ENCODE measurements around the gene NT5DC3. TPM values are rescaled to one million over a fixed set of nuclear protein-coding genes. Genes with fewer than 3 reads are reported as not detected.

The NT5DC3 gene
- total and polyA plus RNA-seq, 3 donors from 2014 or later = 5.7 to 25.4 (median 16.1) TPM

GRCh38 chr12:103868215-103868614, 27.2 kb upstream of the NT5DC3 start:
- H3K27me3 ChIP-seq = no peaks in the 10 kb centered on the region
- H3K36me3 ChIP-seq (ENCODE audit: low read depth, missing control alignments) = no peaks in the 10 kb centered on the region
- TF ChIP-seq, protein P1, sequence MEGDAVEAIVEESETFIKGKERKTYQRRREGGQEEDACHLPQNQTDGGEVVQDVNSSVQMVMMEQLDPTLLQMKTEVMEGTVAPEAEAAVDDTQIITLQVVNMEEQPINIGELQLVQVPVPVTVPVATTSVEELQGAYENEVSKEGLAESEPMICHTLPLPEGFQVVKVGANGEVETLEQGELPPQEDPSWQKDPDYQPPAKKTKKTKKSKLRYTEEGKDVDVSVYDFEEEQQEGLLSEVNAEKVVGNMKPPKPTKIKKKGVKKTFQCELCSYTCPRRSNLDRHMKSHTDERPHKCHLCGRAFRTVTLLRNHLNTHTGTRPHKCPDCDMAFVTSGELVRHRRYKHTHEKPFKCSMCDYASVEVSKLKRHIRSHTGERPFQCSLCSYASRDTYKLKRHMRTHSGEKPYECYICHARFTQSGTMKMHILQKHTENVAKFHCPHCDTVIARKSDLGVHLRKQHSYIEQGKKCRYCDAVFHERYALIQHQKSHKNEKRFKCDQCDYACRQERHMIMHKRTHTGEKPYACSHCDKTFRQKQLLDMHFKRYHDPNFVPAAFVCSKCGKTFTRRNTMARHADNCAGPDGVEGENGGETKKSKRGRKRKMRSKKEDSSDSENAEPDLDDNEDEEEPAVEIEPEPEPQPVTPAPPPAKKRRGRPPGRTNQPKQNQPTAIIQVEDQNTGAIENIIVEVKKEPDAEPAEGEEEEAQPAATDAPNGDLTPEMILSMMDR (IDR thresholded peaks at IDR 0.05) = no peak
- TF ChIP-seq POLR2A (IDR thresholded peaks at IDR 0.05) = no peak
- intact Hi-C loops (cut with DNase I; ENCODE audit: low total_unique reads) = no loop called here
- no peak for DNase-seq
- no peak overlapping the region for H3K4me3 ChIP-seq
- H3K4me1 ChIP-seq = peaks cover 1% of the 10 kb centered on the region
- H3K9me3 ChIP-seq = no peaks in the 10 kb centered on the region
- no peak overlapping the region for H3K27ac ChIP-seq

DNA sequence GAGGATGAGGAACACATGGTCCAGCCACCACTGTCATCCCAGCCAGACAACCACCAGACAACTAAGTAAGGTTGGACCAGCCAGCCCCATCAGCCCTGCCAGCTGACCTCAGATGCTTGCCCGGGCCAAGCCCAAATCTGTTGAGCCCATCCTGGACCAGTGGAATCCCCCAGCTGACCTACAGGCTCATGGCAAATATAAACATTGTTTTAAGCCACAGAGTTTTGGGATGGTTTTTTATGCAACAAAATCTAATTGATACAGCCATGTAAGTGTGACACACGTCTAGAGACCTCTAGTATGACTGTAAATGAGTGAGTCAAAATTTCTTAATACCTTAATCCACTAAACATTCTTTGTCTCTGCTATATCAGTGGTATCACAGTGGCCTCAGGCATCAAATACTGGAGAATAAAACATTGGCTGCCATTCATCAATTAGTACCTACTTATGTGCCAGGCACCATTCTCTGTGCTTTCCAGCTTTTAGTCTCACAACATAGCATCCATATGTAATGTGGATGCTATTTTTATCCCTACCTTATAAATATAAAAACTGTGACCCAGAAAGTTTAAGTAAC, 24.2 kb upstream of the NT5DC3 start:
- peaks cover 4% of the 10 kb centered on the region for H3K4me1 ChIP-seq
- no peaks in the 10 kb centered on the region for H3K36me3 ChIP-seq (ENCODE audit: low read depth, missing control alignments)
- no peak for DNase-seq
- no peaks in the 10 kb centered on the region for H3K27me3 ChIP-seq
- TF ChIP-seq, protein P1 (IDR thresholded peaks at IDR 0.05) = no peak
- TF ChIP-seq POLR2A (IDR thresholded peaks at IDR 0.05) = no peak
- intact Hi-C loops (cut with DNase I; ENCODE audit: low total_unique reads) = no loop called here
- no peak overlapping the region for H3K4me3 ChIP-seq
- 87 to 93% methylated on average over 2 of the region's 2 CpGs for WGBS, 2 donors
- H3K9me3 ChIP-seq = no peaks in the 10 kb centered on the region
- no peak overlapping the region for H3K27ac ChIP-seq

DNA sequence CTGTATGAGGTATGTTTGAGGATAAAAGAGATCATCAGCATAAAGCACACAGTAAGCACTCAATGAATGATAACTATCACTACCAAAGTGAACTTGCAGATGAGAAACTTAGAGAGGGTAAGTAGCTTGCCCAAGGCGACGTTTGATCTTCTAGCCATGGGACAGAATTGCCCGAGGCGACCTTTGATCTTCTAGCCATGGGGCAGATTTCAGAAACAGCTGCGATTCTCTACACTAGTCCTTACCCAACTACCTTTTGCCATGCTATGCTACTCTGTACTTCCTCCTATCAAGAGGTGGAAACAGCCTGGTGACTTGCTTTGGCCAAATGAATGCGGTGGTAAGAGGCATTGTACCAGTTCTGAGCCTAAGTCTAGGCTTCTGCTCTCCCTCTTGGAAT, 23.7 kb upstream of the NT5DC3 start:
- Histone ChIP-seq H3K4me1 (peaks cover 4% of the 10 kb centered on the region), H3K9me3 (no peaks in the 10 kb centered on the region), H3K27ac (no peak overlapping the region), H3K36me3 (ENCODE audit: low read depth, missing control alignments) (no peaks in the 10 kb centered on the region), H3K27me3 (no peaks in the 10 kb centered on the region), H3K4me3 (no peak overlapping the region)
- TF ChIP-seq, protein P1 (IDR thresholded peaks at IDR 0.05) = no peak
- TF ChIP-seq POLR2A (IDR thresholded peaks at IDR 0.05) = no peak
- WGBS, 2 donors = 95 to 100% methylated on average over 6 of the region's 6 CpGs
- intact Hi-C loops (cut with DNase I; ENCODE audit: low total_unique reads) = no loop called here
- DNase-seq = no peak

DNA sequence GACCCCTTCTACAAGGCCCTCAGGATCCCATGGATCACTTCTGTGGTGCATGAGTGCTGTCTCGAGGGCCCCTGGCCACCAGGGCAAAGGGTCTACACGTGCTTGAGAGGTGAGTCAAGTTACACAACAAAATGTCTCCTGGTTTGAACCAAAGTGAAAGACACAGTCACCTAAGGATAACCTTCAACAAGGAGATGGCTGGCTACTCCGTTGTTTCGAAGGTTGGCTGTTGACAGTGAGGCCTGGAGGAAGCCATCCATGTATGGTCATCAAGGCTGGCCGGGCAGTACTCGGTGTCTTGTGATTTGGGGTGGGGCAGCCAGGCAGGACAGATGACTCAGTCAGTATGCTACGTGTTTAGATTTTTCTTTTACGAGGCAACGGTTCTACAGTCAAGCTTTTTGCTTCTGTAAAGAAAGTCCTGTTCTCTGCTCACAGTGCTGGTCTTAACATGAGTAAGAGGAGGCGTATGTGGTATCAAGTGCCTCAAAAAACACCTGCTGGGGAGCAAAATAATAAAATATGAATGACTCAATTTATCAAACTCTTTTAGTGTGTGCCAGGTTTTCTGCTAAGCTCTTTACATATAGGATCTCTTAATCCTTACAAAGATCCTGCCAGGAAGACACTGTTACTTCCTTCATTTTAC, 18.0 kb upstream of the NT5DC3 start:
- no peak for TF ChIP-seq POLR2A (IDR thresholded peaks at IDR 0.05)
- TF ChIP-seq, protein P1 (IDR thresholded peaks at IDR 0.05) = no peak
- Histone ChIP-seq H3K36me3 (ENCODE audit: low read depth, missing control alignments) (no peaks in the 10 kb centered on the region), H3K4me3 (no peak overlapping the region), H3K27ac (no peak overlapping the region), H3K9me3 (no peaks in the 10 kb centered on the region), H3K27me3 (no peaks in the 10 kb centered on the region), H3K4me1 (peaks cover 4% of the 10 kb centered on the region)
- DNase-seq = peak; percentile 36
- intact Hi-C loops (cut with DNase I; ENCODE audit: low total_unique reads) = no loop called here
- 72 to 81% methylated on average over 7 to 10 of the region's 10 CpGs for WGBS, 2 donors

- Histone ChIP-seq H3K27ac (no peak overlapping the region), H3K27me3 (no peaks in the 10 kb centered on the region), H3K36me3 (ENCODE audit: low read depth, missing control alignments) (no peaks in the 10 kb centered on the region), H3K4me3 (no peak overlapping the region), H3K4me1 (peaks cover 4% of the 10 kb centered on the region), H3K9me3 (no peaks in the 10 kb centered on the region)
- 94 to 98% methylated on average over 8 of the region's 8 CpGs for WGBS, 2 donors
- DNase-seq = no peak
- TF ChIP-seq, protein P1 (IDR thresholded peaks at IDR 0.05) = no peak
- TF ChIP-seq POLR2A (IDR thresholded peaks at IDR 0.05) = no peak
- intact Hi-C loops (cut with DNase I; ENCODE audit: low total_unique reads) = no loop called here
Observed at GRCh38 chr12:103858335-103858734, 17.3 kb upstream of the NT5DC3 start.

All from testis (tissue), 3 donors.